Tongue (tissue), 2 donors: ENCODE data around the gene CDK19. TPM values are rescaled to one million over a fixed set of nuclear protein-coding genes. Genes with fewer than 3 reads are reported as not detected.
"Not testable (repeated sequence)": the region's sequence is repeated elsewhere in the genome, so short reads cannot be mapped to it uniquely, and the experiment has no call there.

Source experiments
- DNase-seq: peaks from one replicate; pipeline ENCODE4 v3.0.0-alpha.2; 2015
- total RNA-seq: library from RNA; depleted of rRNA; stranded (reverse); fragments of >200 nt; gene quantifications from one replicate; pipeline ENCODE4 v1.2.3, GENCODE V29; 2014

Gene CDK19
- total RNA-seq, 1 donor from 2014 or later: 20.3 TPM

GRCh38 chr6:110620065-110620464 is 195.2 kb downstream of the CDK19 start:
- no peak for DNase-seq

DNA sequence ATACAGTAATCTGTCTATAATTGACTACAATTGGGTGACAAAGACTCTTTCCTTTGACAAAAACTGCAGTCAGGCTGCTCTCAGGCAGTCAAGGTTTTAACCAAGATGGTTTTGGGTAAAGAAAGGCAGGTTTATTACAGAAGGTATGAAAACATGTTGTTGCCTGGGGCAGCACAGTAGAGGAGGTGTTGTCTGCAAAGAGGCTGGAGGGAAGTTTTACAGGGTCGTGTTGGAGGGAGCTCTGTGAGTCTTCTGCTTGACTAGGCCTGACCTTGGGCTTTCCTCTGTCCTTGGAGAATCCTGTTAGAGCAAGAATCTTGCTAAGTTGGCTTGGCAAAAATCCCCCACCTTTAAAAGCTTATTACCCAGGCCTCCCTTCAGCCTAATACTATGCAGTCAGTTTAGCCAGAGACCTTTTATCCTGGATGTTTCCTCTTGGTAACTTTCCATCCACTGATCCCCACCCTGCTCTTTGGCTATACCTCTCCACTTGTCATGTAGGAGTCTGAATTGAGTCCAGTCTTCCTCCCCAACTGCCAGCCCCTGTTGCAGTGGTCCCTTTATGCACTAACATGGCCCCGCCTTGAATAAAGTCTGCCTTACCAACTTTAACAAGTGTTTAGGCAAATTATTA is 195.9 kb downstream of the CDK19 start:
- DNase-seq: no peak

GRCh38 chr6:110618591-110619267 is 196.5 kb downstream of the CDK19 start:
- peak; percentile 21 for DNase-seq

GRCh38 chr6:110617057-110617456 is 198.2 kb downstream of the CDK19 start:
- no peak for DNase-seq

DNA sequence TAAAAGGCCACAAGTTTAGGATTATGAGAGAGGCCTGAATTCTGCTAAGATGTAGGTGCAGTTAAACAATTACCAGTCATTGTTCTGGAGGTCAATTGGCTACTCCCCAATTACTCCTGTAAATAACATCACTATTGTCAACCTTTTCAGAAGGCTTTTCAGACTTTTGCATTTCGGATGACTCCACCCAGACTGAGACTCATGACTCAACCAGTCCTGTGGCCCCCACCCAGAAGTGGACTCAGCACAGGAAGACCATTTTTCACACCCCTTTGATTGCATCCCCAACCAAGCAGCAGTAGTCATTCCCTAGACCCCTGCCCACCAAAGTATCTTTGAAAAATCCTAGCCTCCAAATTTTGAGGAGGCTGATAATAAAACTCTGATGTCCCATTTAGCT is 199.5 kb downstream of the CDK19 start:
- DNase-seq: no peak

DNA sequence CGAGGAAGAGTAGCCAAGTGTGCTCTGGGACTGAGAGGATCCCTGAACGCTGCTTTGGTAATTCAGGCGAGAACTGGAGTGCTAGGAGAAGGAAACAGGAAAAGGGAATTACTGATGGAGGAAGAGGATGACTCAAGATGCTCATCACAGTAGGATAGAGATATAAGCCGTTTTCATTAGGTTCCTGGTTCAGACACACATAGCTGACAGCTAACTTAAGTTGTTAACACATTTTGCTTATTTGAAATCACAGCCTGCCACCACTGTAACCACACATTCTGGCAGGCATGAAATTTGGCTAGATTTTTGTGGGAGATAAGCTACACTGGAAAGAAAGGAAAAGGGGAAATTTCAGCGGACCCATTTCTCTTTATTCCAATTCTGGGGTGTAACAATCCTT is 200.7 kb downstream of the CDK19 start:
- DNase-seq: no peak

DNA sequence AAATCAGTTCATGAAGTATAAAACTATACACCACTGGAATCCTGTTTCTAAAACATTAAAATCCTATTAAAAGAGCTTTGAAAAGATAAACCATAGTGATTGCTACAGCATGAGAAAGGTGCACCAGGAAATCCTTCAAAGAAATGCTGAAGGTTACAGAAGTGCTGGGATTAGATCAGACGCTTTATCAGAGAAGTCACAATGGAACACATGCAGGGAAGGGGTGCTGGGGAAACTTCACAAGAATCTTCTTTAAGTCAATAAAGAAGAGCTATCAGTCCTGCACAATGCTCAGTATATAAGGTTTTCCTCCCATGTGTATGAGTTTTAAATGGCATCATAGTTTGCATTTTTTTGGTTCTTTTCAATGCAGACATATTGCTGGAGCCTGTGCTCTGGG is 201.2 kb downstream of the CDK19 start:
- DNase-seq: no peak

DNA sequence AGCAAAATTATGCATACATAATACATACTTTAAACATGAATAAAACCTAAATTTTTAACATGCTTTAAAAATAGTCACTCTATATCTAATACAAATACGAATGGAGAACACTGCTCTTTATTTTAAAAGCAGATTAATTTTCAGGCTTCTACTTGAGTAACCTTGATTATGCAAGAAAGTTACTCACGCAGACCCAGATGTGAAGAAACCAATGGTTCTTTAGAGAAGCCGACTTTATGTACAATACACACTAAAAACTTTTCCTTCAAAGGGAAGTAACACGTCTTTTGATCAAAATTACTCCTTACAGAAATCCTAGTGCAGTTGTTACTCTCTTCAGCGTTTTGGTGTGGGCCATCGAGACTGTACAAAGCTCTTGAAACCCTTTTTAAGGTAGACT is 201.9 kb downstream of the CDK19 start:
- DNase-seq: no peak

DNA sequence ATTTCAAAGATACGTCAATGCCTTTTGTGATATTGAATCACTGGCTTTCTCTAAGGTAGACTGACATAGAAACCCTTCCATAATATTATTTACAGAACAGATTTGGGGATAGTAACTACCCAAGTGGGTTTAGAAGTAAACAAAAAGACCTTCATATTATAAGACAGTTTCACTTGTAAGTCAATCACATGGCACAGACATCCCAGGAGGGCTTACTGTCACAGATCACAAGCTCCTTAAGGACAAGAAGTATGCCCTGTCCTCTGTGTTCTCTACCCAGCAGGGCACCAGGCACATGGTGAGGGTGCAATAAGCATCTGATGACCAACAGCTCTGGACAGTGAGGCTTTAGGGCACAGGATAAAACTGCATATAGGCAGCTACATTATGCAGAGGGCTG is 203.0 kb downstream of the CDK19 start:
- no peak for DNase-seq

DNA sequence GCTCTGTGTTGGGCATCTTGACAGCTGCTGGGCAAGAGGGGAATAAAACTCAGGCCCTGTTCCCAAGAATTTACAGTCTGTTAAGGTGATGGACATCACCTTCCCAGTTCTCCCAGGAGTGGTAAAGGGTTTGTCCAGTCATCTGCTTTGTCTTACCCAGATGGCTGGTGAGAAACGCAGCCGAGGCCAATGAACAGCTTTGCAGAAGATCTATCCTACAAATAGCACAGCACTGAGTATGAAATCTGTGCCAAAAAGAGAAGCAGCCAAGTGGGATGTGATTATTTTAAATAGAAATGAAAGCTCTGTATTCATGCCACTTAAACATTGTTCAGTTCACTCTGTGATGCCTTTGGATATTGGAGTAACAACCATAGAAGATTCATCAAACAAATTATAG is 206.2 kb downstream of the CDK19 start:
- DNase-seq: peak; percentile 10

- no peak for DNase-seq
Measured at GRCh38 chr6:110608151-110608550, 207.1 kb downstream of the CDK19 start.

GRCh38 chr6:110606151-110606550 is 209.1 kb downstream of the CDK19 start:
- DNase-seq: no peak

GRCh38 chr6:110600640-110601039 is 214.6 kb downstream of the CDK19 start:
- DNase-seq: not testable (repeated sequence)

GRCh38 chr6:110597761-110598160 is 217.5 kb downstream of the CDK19 start:
- no peak for DNase-seq

- DNase-seq: no peak
Measured at GRCh38 chr6:110596354-110596753, 218.9 kb downstream of the CDK19 start.

GRCh38 chr6:110595112-110595511 is 220.2 kb downstream of the CDK19 start:
- no peak for DNase-seq

DNA sequence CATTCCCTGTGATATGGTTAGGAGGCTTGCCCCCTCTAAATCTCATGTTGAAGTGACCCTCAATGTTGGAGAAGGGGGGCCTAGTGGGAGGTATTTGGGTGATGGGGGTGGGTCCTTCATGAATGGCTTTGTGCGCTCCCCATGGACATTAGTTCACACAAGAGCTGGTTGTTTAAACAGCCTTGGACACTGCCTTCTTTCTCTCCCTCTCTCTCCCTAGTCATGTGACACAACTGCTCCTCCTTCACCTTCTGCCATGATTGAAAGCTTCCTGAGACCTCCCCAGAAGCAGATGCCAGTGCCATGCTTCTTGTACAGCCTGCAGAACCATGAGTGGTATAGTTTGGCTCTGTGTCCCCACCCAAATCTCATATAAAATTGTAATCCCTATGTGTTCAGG is 221.6 kb downstream of the CDK19 start:
- no peak for DNase-seq

GRCh38 chr6:110592765-110593164 is 222.5 kb downstream of the CDK19 start:
- peak; percentile 5 for DNase-seq

DNA sequence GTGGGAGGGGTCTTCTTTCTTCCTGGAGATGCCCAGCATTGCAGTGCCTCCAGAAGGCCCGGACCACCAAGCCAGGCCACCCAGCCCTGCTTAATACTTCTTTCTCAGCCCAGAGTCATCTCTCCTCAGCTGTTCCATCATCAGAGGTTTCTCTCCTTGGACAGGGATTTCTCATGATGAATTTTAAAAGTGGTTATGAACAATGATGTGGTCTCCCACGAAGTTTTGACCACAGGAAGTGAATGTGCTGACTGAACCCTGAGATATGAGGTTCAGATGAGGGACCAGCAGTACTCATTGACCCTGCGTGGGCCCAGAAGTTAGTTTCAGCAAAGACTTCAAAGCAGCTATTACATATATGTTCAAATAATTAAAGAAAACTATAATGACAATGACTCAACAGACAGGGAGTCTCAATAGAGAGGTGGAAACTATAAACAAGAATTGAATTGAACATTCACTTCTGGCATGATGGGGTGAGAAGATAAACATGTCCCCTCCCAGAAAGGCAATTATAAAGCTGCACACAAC is 224.4 kb downstream of the CDK19 start:
- no peak for DNase-seq

DNA sequence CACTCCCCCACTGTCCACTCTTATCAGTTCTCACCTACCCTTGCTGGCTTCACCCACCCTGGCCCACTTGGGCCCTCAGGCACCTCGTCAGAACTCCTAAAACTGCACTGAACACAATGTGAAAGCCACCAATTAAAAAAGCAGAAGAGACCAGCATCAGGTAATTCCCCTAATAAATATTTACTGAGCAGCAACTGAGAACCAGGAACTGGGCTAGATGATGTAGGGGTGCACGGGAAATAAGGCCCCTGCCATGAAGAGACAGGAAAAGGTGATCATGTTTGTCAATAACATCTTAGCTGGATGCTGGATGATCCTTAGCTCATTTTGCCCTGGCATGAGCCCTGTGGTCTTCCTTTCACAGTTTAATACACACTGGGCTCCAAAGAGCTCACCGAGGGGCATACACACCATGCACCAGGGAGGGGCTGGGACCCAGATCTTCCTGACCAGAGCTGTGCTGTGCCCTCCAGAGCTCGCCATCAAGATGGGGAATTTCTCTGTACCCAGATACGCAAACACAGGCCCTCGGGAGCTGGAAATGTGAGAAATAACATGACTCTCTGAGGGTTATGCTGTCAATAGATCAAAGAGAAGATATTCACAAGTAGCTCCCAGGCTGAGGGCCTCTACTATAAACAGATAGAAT is 225.3 kb downstream of the CDK19 start:
- no peak for DNase-seq

DNA sequence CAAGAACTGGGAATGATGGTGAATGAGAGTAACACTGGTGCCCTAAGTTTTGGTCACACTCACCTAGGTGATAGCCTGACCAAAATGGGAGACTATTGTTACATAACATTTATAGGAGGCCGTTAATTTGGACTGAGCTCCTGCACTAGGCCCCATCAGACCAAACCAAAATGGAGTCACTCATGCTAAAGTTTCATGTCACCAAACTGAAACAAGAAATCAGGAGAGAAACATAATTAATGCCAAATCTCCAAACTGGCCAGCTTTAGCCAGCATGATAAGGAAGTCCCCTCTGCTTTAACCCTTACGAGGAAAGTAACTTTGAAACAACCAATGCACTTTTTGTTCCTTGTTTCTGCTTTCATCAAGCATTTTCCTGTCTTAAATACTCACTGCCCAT is 227.9 kb downstream of the CDK19 start:
- DNase-seq: no peak

DNA sequence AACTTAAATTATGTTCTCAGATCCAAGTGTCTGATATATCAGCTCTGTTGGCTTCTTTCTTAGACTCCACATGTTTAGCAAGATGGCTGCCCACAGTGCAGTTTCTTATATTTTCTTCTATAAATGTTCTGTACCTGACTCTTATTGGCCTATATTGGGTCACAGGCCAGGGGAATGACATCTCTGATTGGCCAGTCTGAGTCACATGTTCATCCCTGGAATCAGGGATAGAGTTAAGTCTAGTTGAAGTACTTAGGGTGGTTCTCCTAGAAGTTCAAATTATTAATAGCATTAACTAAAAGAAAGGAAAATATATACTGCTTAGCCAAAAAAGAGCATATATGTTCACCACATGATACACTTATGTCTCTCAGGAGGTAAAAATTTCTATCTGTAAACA is 233.6 kb downstream of the CDK19 start:
- no peak for DNase-seq

- DNase-seq: not testable (repeated sequence)
Measured at GRCh38 chr6:110577596-110578167, 237.6 kb downstream of the CDK19 start.
